ENCODE measurements around the gene CES4A.
"Not testable (repeated sequence)": the region's sequence is repeated elsewhere in the genome, so short reads cannot be mapped to it uniquely, and the experiment has no call there.

Gene CES4A

GRCh38 chr16:67024384-67025209 is 36.2 kb downstream of the CES4A start:
- no peak for DNase-seq

GRCh38 chr16:67025210-67025550 is 36.8 kb downstream of the CES4A start:
- DNase-seq: no peak

GRCh38 chr16:67026570-67026969 is 38.2 kb downstream of the CES4A start:
- no peak for DNase-seq

GRCh38 chr16:67027046-67027445 is 38.7 kb downstream of the CES4A start:
- no peak for DNase-seq

GRCh38 chr16:67028167-67028695 is 39.8 kb downstream of the CES4A start:
- DNase-seq: no peak

- peak; percentile 18 for DNase-seq
Observed at GRCh38 chr16:67028696-67029253, 40.4 kb downstream of the CES4A start, which contains the start of gene CBFB. Gene CBFB, plus strand, starts transcription at chr16:67029149. Its CDS starts 259 bp downstream, at chr16:67029408.

- no peak for DNase-seq
Observed at GRCh38 chr16:67029254-67030096, 41.1 kb downstream of the CES4A start.

- no peak for DNase-seq
Observed at GRCh38 chr16:67030221-67030962, 42.0 kb downstream of the CES4A start.

GRCh38 chr16:67034487-67034886 is 46.1 kb downstream of the CES4A start:
- DNase-seq: no peak

GRCh38 chr16:67035364-67035763 is 47.0 kb downstream of the CES4A start:
- DNase-seq: no peak

- no peak for DNase-seq
Observed at GRCh38 chr16:67036323-67036741, 47.9 kb downstream of the CES4A start.

- DNase-seq: no peak
Observed at GRCh38 chr16:67039260-67040020, 51.1 kb downstream of the CES4A start.

- no peak for DNase-seq
Observed at GRCh38 chr16:67040166-67040565, 51.8 kb downstream of the CES4A start.

- DNase-seq: no peak
Observed at GRCh38 chr16:67040906-67041305, 52.5 kb downstream of the CES4A start.

GRCh38 chr16:67041520-67041919 is 53.1 kb downstream of the CES4A start:
- DNase-seq: not testable (repeated sequence)

GRCh38 chr16:67043420-67043819 is 55.0 kb downstream of the CES4A start:
- no peak for DNase-seq

- DNase-seq: no peak
Observed at GRCh38 chr16:67050796-67051195, 62.4 kb downstream of the CES4A start.

- no peak for DNase-seq
Observed at GRCh38 chr16:67052399-67052798, 64.0 kb downstream of the CES4A start.

GRCh38 chr16:67053767-67054334 is 65.5 kb downstream of the CES4A start:
- DNase-seq: no peak

GRCh38 chr16:67054901-67055300 is 66.5 kb downstream of the CES4A start:
- no peak for DNase-seq

- DNase-seq: no peak
Observed at GRCh38 chr16:67055712-67056487, 67.5 kb downstream of the CES4A start.
